ENCODE results near the gene KCNH2.

- TF ChIP-seq CTCF (IDR thresholded peaks at IDR 0.05; ENCODE audit: low read depth, low read length), result no peak
- no peak for TF ChIP-seq POLR2A (IDR thresholded peaks at IDR 0.05; ENCODE audit: extremely low read depth, insufficient read length)
- TF ChIP-seq, protein P1, sequence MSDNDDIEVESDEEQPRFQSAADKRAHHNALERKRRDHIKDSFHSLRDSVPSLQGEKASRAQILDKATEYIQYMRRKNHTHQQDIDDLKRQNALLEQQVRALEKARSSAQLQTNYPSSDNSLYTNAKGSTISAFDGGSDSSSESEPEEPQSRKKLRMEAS (IDR thresholded peaks at IDR 0.05; ENCODE audit: low read depth, low read length), result no peak
- TF ChIP-seq MYC (IDR thresholded peaks at IDR 0.05; ENCODE audit: low read depth, low read length), result no peak
Observed at GRCh38 chr7:150909200-150909995, 68.7 kb downstream of the KCNH2 start.
